Measurements from ENCODE around the gene ATP8A2. TPM values are rescaled to one million over a fixed set of nuclear protein-coding genes. Genes with fewer than 3 reads are reported as not detected.

The ATP8A2 gene
- total RNA-seq, 2 donors from 2014 or later: 1.6 to 2.9 TPM

DNA sequence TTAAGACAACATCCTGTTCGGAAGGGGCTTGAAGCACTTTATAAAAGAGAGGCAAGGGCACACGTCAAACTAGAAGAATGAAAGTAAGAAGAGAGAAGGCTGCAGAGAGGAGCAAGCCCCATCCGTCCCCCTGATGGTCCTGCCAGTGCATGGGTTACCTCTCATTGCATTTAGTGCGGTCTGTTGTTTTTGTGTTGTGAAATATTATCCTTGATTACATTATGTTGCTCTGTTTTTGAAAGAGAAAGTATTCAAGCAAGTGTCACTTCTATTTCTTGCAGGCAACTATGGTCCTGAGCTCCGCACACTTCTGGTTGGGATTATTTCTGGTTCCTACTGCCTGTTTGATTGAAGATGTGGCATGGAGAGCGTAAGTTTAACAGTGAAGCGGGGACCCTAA lies 589.5 kb downstream of the ATP8A2 start:
- Mint-ChIP-seq H3K9me3 (peaks cover 14% of the 10 kb centered on the region), H3K4me1 (peaks cover 9% of the 10 kb centered on the region), H3K36me3 (ENCODE audit: low read depth) (peaks cover 6% of the 10 kb centered on the region), H3K27ac (no peak overlapping the region), H3K4me3 (no peak overlapping the region), H3K27me3 (ENCODE audit: insufficient read depth) (peaks cover 5% of the 10 kb centered on the region)
- TF ChIP-seq, protein P1, sequence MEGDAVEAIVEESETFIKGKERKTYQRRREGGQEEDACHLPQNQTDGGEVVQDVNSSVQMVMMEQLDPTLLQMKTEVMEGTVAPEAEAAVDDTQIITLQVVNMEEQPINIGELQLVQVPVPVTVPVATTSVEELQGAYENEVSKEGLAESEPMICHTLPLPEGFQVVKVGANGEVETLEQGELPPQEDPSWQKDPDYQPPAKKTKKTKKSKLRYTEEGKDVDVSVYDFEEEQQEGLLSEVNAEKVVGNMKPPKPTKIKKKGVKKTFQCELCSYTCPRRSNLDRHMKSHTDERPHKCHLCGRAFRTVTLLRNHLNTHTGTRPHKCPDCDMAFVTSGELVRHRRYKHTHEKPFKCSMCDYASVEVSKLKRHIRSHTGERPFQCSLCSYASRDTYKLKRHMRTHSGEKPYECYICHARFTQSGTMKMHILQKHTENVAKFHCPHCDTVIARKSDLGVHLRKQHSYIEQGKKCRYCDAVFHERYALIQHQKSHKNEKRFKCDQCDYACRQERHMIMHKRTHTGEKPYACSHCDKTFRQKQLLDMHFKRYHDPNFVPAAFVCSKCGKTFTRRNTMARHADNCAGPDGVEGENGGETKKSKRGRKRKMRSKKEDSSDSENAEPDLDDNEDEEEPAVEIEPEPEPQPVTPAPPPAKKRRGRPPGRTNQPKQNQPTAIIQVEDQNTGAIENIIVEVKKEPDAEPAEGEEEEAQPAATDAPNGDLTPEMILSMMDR (conservative IDR thresholded peaks at IDR 0.05): no peak
- WGBS, 2 experiments (ENCODE audit: insufficient coverage in 1 of 2, insufficient read length in 1 of 2): 92 to 94% methylated on average over 6 to 7 of the region's 7 CpGs
- no peak for DNase-seq
- no peaks in the 10 kb centered on the region for H3K27me3 ChIP-seq (ENCODE audit: control insufficient read depth, insufficient read depth, low read length, poor library complexity, severe bottlenecking)
- no peaks in the 10 kb centered on the region for H3K36me3 ChIP-seq (ENCODE audit: control insufficient read depth, insufficient read depth, low read length)
- no peaks in the 10 kb centered on the region for H3K4me1 ChIP-seq (ENCODE audit: control insufficient read depth, insufficient read depth, low read length)
- no peak overlapping the region for H3K9ac ChIP-seq (ENCODE audit: extremely low read depth, low read length, poor library complexity, severe bottlenecking)
- no peak overlapping the region for H3K27ac ChIP-seq (ENCODE audit: low read depth, low read length)
- peaks cover 5% of the 10 kb centered on the region for H3K9me3 ChIP-seq (ENCODE audit: control insufficient read depth, low read length)
- no peak overlapping the region for H3K4me3 ChIP-seq (ENCODE audit: low read length)

DNA sequence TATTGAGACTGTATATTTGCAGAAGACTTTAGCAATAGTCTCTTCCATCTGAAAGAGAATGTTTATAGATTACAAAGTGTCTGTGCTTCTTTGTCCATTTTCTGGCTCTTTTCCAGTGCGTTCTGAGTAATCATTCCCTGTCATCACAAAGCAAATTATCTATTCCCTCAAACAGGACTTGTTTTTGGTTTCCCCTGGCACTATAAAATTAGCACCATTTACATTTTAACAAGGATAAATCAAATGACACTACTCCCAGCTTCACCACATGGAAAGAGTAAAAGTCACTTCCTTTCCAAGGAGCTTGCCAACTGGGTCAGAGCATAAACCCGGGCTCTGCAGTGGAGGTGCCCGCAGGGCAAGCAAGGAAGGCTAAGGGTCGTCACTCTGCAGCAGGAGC lies 591.9 kb downstream of the ATP8A2 start:
- Histone ChIP-seq H3K4me1 (ENCODE audit: control insufficient read depth, insufficient read depth, low read length) (peaks cover 4% of the 10 kb centered on the region), H3K27ac (ENCODE audit: low read depth, low read length) (no peak overlapping the region), H3K9ac (ENCODE audit: extremely low read depth, low read length, poor library complexity, severe bottlenecking) (no peak overlapping the region), H3K36me3 (ENCODE audit: control insufficient read depth, insufficient read depth, low read length) (no peaks in the 10 kb centered on the region), H3K9me3 (ENCODE audit: control insufficient read depth, low read length) (no peaks in the 10 kb centered on the region), H3K4me3 (ENCODE audit: low read length) (no peak overlapping the region), H3K27me3 (ENCODE audit: control insufficient read depth, insufficient read depth, low read length, poor library complexity, severe bottlenecking) (no peaks in the 10 kb centered on the region)
- Mint-ChIP-seq H3K9me3 (no peaks in the 10 kb centered on the region), H3K27ac (no peak overlapping the region), H3K4me1 (peaks cover 33% of the 10 kb centered on the region), H3K27me3 (ENCODE audit: insufficient read depth) (peaks cover 5% of the 10 kb centered on the region), H3K4me3 (no peak overlapping the region), H3K36me3 (ENCODE audit: low read depth) (no peaks in the 10 kb centered on the region)
- TF ChIP-seq, protein P1 (conservative IDR thresholded peaks at IDR 0.05): no peak
- WGBS, 2 experiments (ENCODE audit: insufficient coverage in 1 of 2, insufficient read length in 1 of 2): 89 to 100% methylated on average over 4 of the region's 4 CpGs
- DNase-seq: no peak

GRCh38 chr13:25965596-25965995 lies 593.8 kb downstream of the ATP8A2 start:
- Mint-ChIP-seq H3K9me3 (no peaks in the 10 kb centered on the region), H3K36me3 (ENCODE audit: low read depth) (no peaks in the 10 kb centered on the region), H3K4me1 (peaks cover 48% of the 10 kb centered on the region), H3K27me3 (ENCODE audit: insufficient read depth) (peaks cover 4% of the 10 kb centered on the region), H3K4me3 (no peak overlapping the region), H3K27ac (no peak overlapping the region)
- no peak overlapping the region for H3K9ac ChIP-seq (ENCODE audit: extremely low read depth, low read length, poor library complexity, severe bottlenecking)
- peaks cover 13% of the 10 kb centered on the region for H3K4me1 ChIP-seq (ENCODE audit: control insufficient read depth, insufficient read depth, low read length)
- H3K36me3 ChIP-seq (ENCODE audit: control insufficient read depth, insufficient read depth, low read length): no peaks in the 10 kb centered on the region
- H3K4me3 ChIP-seq (ENCODE audit: low read length): no peak overlapping the region
- H3K27me3 ChIP-seq (ENCODE audit: control insufficient read depth, insufficient read depth, low read length, poor library complexity, severe bottlenecking): no peaks in the 10 kb centered on the region
- no peaks in the 10 kb centered on the region for H3K9me3 ChIP-seq (ENCODE audit: control insufficient read depth, low read length)
- no peak for DNase-seq
- TF ChIP-seq, protein P1 (conservative IDR thresholded peaks at IDR 0.05): no peak
- WGBS, 2 experiments (ENCODE audit: insufficient coverage in 1 of 2, insufficient read length in 1 of 2): 80% methylated on average over 2 of the region's 2 CpGs; no CpG with 5 or more reads in 1 of the 2 experiments
- H3K27ac ChIP-seq (ENCODE audit: low read depth, low read length): no peak overlapping the region

All from endodermal cell (in vitro differentiated cells).